ENCODE measurements around the gene ZNF487.
"Not testable (repeated sequence)": the region's sequence is repeated elsewhere in the genome, so short reads cannot be mapped to it uniquely, and the experiment has no call there.

The ZNF487 gene

DNA sequence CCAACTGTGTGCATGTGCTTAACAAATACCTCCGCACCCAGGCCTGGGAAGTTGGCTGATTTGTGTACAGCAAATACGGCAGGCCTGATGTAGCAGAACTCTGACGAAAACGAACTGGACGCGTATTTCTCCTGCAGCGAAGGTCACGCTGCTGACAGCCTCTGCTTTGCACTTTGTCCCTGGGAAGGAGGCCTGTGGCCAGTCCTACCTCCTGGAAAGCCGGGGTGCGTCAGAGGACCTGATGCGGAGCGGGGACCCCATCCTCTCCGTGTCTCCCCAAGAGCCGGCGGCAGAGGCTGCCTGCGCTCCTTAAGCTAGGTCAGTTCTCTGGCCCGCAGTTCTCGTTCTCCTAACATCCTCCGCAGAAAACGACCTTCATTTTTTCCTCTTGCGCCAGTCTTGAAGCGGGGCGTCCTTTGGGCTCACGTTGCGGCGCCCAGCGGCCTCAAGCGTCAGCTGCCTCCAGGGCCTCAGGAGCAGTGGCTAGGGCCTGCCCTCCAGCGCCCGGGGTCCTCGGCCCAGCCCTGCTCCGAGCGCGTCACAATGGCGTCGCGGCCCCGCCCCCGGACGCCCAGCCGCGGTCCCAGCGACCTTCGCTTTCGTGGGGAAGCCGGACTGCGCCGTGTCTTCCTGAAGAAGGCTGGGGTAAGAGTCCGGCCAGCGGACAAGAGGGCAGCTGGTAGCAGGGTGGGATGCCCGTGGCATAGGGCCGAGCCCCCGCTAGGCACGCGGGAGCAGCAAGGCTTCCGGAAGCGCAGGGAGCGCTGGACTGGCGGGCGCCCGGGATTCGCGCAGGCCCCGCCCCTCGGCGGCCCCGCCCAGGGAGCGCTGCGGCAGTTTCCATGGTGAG, at the start of gene ZNF487:
TSS of gene ZNF487 (plus strand) at position 821 of the 850 bp plus-strand sequence. CDS start 38,703 bp downstream, outside the sequence.
- DNase-seq (ENCODE audit: low spot score): peak; percentile 97

DNA sequence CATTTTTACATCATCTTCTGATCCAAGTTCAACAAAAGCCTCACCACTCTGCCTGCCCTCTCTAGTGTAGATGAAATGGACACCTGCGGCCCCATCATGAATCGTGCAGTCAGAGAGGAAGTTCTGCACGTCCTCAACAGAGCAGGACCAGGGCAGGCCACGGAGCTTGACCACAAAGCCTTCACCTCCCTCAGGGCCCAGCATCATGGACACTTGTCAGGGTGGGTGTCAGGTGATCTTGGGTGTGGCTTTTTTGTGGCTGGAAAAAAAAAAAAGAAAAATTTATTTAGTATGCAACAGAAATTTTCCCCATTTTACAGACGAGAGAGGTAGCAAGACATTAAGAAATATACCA, 49.3 kb upstream of the ZNF487 start:
- no peak for DNase-seq (ENCODE audit: low spot score)

GRCh38 chr10:43389867-43390266, 47.0 kb upstream of the ZNF487 start:
- DNase-seq (ENCODE audit: low spot score): peak; percentile 33

DNA sequence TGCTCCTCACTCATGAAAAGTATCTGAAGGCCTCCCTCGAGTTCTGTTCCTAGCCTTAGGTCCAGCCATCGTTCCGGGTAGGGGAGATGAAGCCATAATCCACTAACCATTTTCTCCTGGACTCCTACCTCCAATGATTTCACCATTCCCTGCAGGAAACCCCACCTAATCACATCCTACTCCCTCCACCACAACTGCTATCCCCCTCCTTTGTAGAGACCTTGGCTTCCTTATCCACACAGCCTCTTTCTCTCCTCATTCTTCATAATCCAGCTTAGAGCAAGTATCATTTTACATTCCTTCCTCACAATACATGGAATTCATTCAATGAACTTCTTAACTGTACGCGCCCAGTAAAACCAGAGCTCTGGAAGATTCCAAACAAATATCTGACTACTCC, 46.6 kb upstream of the ZNF487 start:
- peak; percentile 27 for DNase-seq (ENCODE audit: low spot score)

- DNase-seq (ENCODE audit: low spot score): peak; percentile 73
These were observed 46.2 kb upstream of the ZNF487 start for GRCh38 chr10:43390759-43391158.

- DNase-seq (ENCODE audit: low spot score): no peak
These were observed 45.4 kb upstream of the ZNF487 start for GRCh38 chr10:43391496-43391895.

DNA sequence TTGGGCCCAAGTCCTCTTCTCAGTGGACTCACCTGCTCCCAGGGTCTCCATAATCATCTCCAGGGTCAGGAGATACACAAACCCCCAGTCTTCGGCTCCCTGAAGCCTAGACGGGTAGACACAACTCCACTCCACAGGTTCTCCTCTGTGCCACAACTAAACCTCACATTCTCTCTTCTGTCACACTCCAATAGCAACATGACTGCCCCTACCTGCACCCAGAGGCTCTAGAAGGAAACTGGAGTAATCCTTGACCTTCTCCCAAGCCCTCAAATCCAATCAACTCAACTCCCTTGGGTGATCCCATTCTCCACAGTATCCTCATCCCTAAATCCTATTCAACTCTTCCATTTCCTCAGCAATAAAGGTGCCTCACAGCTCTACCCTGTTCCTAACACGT, 44.2 kb upstream of the ZNF487 start:
- DNase-seq (ENCODE audit: low spot score): no peak

DNA sequence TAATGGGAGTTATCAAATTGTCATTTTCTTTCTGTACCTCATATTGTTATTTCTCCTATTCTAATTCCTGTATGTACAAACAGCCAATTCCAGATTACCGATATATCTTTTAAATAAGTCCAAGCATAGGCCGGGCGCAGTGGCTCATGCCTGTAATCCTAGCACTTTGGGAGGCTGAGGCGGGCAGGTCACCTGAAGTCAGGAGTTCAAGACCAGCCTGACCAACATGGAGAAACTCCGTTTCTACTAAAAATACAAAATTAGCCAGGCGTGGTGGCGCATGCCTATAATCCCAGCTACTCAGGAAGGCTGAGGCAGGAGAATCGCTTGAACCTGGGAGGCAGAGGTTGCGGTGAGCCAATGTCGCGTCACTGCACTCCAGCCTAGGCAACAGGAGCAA, 43.7 kb upstream of the ZNF487 start:
- DNase-seq (ENCODE audit: low spot score): not testable (repeated sequence)

GRCh38 chr10:43393606-43394360, 43.1 kb upstream of the ZNF487 start:
- DNase-seq (ENCODE audit: low spot score): peak; percentile 40

DNA sequence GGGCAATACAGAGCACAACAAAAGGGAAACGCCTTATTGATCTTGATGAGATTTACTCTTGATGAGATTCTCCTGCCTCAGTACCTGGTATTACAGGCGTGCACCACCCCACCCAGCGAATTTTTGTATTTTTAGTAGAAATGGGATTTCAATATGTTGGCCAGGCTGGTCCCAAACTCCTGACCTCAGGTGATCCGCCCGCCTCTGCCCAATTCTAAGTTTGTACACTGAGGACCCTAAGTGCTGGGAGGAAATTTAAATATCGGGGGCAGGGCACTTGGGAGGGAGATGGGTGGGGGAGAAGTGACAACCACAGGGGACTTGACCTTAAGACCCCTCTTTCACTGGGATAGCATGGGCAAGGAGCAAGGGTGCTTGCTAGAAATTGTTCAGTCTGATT, 42.0 kb upstream of the ZNF487 start:
- DNase-seq (ENCODE audit: low spot score): no peak

GRCh38 chr10:43395571-43396060, 41.3 kb upstream of the ZNF487 start:
- DNase-seq (ENCODE audit: low spot score): peak; percentile 87

GRCh38 chr10:43396061-43396927, 40.6 kb upstream of the ZNF487 start:
- DNase-seq (ENCODE audit: low spot score): peak; percentile 95

DNA sequence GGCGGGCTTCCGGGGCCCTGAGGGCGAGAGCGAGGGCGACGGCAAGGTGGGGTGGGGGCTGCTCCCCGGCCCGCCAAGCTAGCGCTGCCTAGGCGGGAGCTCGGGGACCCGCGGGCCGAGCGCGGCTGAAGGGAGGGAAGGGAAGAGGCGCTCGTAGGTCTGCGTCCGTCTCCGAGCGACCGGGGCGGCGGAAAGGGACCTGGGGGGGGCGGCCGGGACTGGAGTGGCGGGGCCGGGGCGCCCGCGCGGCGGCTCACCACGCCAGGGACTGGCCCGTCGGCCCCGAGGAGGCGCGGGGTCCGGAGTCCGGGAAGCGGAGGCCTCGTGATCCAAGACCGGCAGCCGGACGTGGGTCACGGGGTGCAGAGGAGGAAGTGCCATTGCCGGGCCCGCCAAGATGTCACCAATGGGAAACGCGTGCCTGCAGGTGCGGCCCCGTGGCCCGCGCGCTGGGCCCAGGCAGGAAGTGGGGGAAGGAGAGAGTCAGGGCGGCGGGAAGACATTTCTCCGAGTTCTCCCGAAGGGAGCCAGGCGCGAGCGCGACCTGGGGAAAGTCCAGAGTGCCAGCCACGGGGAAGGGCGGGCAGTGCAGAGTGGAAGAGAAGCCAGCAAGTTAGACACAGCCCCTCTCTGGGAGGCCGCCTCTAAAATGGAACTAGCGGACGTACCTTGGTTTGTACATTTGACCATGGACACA, 39.8 kb upstream of the ZNF487 start:
- DNase-seq (ENCODE audit: low spot score): peak; percentile 92

DNA sequence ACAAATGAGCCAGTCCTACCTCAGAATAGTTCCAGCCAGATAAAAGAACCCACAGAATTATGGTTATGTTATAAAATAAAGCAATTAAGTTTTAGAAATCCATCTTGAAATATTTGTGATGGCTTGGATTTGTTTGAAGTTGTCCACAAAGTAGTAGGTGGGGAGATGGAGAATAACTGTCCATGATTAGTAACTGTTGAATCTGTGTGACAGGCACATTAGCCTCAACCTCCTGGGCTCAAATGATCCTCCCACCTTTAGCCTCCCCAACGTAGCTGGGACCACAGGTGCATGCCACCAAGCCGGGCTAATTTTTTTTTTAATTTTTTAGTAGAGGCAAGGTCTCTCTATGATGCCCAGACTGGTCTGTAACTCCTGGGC, 38.0 kb upstream of the ZNF487 start:
- no peak for DNase-seq (ENCODE audit: low spot score)

GRCh38 chr10:43399320-43400310, 37.3 kb upstream of the ZNF487 start:
- DNase-seq (ENCODE audit: low spot score): no peak

DNA sequence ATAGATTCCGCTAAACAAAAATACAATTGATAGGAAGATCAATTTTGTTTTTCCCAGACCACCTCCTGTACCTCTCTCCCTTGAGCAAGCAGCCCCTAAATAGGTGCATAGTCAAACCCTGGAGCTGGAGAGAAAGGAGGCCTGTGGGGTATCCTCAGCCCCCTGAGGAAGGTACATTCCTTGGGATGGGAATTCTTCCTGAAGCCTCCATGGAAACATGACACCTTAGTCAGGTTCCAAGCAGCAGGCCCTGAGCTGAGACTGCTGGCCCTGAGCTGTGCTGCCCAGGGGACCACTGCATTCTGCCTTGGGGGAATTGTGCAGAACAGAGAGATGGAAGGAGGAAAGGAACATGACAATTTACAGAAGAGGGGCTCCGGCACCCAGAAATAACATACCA, 35.3 kb upstream of the ZNF487 start:
- no peak for DNase-seq (ENCODE audit: low spot score)

- no peak for DNase-seq (ENCODE audit: low spot score)
These were observed 34.7 kb upstream of the ZNF487 start for GRCh38 chr10:43402176-43402575.

DNA sequence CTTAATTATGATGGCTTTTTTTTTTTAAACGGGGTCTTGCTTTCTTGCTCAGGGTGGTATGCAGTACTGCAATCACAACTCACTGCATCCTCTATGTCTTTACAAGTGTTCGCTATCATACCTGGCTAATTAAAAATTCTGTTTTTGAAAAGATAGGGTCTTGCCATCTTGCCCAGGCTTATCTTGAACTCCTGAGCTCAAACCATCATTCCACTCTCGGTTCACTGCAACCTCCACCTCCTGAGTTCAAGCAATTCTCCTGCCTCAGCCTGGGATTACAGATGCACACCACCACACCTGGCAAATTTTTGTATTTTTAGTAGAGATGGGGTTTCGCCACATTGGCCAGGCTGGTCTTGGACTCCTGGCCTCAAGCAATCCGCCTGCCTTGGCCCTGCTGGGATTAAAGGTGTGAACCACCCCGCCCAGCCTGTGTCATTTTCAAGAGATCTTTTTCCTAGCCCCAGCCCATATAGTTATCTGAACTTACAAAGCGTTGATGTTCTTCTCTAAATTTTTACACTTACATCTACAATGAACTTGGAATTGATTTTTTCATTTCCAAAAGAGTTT, 33.9 kb upstream of the ZNF487 start:
- DNase-seq (ENCODE audit: low spot score): no peak

DNA sequence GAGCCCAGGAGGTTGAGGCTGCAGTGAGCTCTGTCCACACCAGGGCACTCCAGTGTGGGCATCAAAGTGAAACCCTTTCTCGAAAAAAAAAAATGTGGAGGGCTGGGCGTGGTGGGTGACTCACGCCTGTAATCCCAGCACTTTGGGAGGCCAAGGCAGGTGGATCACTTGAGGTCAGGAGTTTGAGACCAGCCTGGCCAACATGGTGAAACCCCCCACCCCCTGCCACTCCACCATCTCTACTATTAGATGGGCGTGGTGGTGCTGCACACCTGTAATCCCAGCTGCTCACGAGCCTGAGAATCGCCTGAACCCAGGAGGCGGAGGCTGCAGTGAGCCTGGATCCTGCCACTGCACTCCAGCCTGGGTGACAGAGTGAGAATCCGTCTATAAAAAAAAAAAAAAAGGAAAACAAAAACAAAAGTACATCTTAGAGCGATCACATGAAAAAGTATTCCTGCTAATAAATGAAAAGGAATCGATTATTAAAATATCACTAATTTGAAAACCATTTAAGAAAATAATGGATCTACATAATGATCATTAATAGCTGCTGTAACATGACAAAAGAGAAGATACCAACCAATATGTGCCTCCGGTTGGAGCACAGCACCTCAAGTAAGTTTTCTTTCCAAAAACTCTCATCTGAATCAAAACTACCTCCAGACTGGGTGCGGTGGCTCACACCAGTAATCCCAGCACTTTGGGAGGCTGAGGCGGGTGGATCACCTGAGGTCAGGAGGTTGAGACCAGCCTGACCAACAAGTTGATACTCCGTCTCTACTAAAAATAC, 32.8 kb upstream of the ZNF487 start:
- DNase-seq (ENCODE audit: low spot score): no peak
